LoVo (cell line): ENCODE results near the gene KHSRP.
"Not testable (repeated sequence)": the region's sequence is repeated elsewhere in the genome, so short reads cannot be mapped to it uniquely, and the experiment has no call there.

ENCODE experiments used
- DNase-seq: peaks from one replicate; pipeline ENCODE4 v3.0.0-alpha.2; 2016; ENCODE audit warnings: low spot score

Gene KHSRP

GRCh38 chr19:6417713-6418561 lies 6.7 kb downstream of the KHSRP start:
- DNase-seq = no peak

GRCh38 chr19:6416658-6417405 lies 7.8 kb downstream of the KHSRP start:
- no peak for DNase-seq

GRCh38 chr19:6415591-6416190 lies 8.9 kb downstream of the KHSRP start:
- no peak for DNase-seq

GRCh38 chr19:6414793-6415590 lies 9.6 kb downstream of the KHSRP start:
- no peak for DNase-seq

- no peak for DNase-seq
These were observed 10.6 kb downstream of the KHSRP start for GRCh38 chr19:6413721-6414643.

GRCh38 chr19:6413291-6413690 lies 11.3 kb downstream of the KHSRP start:
- DNase-seq = no peak

GRCh38 chr19:6412447-6413091 lies 12.0 kb downstream of the KHSRP start:
- no peak for DNase-seq

- DNase-seq = no peak
These were observed 12.6 kb downstream of the KHSRP start for GRCh38 chr19:6412061-6412446.

- no peak for DNase-seq
These were observed 15.3 kb downstream of the KHSRP start for GRCh38 chr19:6409346-6409745.

- no peak for DNase-seq
These were observed 18.2 kb downstream of the KHSRP start for GRCh38 chr19:6406401-6406800.

- DNase-seq = peak; percentile 60
These were observed 21.6 kb downstream of the KHSRP start for GRCh38 chr19:6402837-6403608.

GRCh38 chr19:6402058-6402457 lies 22.6 kb downstream of the KHSRP start:
- no peak for DNase-seq

GRCh38 chr19:6400062-6400944 lies 24.3 kb downstream of the KHSRP start:
- not testable (repeated sequence) for DNase-seq

GRCh38 chr19:6396305-6396704 lies 28.3 kb downstream of the KHSRP start:
- no peak for DNase-seq

- DNase-seq = no peak
These were observed 29.8 kb downstream of the KHSRP start for GRCh38 chr19:6394831-6395230.

GRCh38 chr19:6393983-6394412 lies 30.6 kb downstream of the KHSRP start:
- DNase-seq = no peak

GRCh38 chr19:6393074-6393982 lies 31.3 kb downstream of the KHSRP start, which contains the start of gene GTF2F1:
Gene GTF2F1, minus strand, starts transcription at chr19:6393164. Its CDS starts 169 bp downstream, at chr19:6392995.
- DNase-seq = peak; percentile 89
